SIG-M5 (cell line): ENCODE results near the gene IRF4.

ENCODE experiments used
- DNase-seq: peaks from one replicate; lab custom pipeline; 2025; lab: John Stamatoyannopoulos, UW

IRF4 gene

GRCh38 chr6:381742-382461 is 9.7 kb upstream of the IRF4 start:
- no peak for DNase-seq

DNA sequence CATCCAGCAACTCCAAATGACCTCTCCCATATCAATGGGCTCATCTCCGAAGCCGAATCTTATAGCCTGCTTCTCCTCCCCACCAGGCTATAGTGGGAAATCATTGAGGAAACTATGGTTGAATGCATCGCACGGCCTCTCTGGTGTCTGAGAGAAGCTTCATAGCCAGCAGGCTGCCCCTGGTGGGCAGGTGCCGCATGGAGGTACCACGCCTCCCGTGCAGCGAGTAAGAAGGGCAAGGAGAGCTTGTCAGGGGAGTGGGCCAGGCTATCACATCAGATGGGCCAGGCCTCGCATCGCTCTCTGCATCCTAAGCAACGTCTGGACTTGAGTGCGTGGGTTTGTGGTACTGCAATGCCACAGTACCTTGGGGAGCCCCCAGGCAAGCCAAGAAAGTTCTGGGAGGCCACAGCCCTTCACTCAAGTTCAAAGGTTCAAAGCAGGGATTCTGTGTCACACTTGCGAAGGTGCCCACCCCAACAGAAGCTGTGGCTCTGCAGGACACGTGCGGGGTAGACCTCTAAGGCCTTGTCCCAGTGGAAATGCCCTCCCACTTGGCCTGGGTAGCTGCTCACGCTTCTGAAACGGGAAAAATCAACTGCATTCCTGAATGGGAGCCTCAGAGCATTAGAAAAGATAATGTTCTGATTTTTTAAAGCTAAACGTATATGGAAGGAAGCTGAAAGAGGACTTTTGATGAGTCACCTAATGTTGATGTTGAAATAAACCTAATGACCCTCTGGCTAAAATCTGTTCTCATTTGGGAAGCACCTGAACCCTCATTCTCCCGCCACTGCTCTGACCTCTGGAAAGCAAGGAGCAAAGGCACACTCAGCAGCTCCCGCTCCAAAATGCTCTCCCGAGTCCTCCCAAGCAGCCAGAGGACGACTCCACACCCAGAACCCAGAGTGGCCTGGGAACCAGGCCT is 8.4 kb upstream of the IRF4 start:
- no peak for DNase-seq

DNA sequence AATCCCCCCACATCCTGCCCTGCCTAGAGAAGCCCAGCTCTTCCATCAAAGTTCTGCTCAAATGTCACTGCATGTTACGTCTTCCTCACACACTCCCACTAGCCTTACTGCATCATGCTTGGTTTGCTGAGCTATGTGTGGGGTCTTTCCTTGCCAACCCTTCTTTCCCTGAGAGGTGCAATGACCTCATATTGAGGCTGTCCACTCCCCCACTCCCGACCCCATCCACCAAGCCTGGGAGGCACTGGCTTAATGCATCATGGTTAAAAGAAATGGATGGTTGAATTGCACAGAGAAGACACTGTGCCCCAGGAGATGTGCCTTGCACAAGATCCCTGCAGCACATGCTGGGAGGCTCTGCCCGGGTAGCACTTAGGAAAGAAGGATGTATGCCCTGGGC is 7.7 kb upstream of the IRF4 start:
- DNase-seq, result no peak

DNA sequence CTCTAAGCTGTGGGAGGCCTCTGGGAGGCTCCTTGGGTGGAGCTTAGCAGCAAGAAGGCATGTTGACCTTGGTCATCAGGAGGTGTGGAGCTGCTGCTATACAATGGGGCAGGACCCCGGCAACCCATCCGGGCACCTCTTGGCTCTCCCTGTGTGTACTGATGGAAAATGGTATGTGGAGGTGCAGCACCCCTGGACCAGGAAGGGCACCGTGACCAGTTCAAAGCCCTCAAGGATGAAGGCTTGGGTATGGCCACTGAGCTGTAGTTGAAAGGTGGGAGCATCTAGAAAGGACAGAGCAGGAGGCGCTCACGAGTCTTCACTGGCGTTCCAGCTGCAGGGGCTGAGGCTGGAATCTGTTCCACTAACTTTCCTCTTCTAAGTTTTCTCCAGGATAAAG is 6.7 kb upstream of the IRF4 start:
- DNase-seq, result no peak

- no peak for DNase-seq
These were observed 5.9 kb upstream of the IRF4 start for GRCh38 chr6:385614-386013.

- DNase-seq, result no peak
These were observed 4.8 kb upstream of the IRF4 start for GRCh38 chr6:386688-387266.

- no peak for DNase-seq
These were observed 4.2 kb upstream of the IRF4 start for GRCh38 chr6:387293-387741.

GRCh38 chr6:388202-388903 is 3.2 kb upstream of the IRF4 start:
- DNase-seq, result no peak

DNA sequence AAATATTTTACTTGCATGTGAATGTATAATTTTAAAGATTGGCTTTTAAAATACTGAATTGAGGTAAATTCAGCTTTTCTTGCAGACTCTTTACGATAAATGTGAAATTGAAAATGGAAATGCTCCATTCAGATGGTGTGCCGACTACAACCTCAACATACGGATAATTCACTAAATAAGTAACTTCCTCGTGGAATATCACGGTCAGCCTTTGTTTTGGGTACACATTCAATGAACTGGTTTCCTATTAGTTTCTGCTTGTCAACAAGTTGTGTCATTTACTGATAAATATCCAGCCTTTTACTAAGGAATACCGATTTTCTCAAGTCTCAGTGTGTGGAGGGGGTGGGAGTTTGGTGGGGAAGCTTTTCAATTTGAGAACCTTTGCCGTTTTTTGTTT is 2.4 kb upstream of the IRF4 start:
- no peak for DNase-seq

DNA sequence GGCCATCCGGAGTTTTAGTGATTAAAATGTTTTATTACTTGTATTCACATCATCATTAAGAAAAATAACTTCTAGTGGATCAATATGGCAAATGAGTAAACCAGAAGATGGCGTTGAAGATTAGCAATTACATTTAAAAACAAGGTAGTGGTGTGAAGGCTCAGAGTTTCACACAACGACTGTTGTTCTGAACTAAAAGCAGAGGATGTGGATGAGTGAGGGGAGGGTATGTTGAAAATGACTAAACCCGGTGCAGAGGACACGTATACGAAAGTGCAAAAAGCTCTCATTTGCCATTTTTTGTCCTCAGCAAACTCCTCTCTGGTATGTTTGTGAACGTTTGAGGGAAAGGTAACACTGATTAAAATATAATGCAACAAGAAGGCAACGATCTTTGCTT is 1.9 kb upstream of the IRF4 start:
- no peak for DNase-seq

DNA sequence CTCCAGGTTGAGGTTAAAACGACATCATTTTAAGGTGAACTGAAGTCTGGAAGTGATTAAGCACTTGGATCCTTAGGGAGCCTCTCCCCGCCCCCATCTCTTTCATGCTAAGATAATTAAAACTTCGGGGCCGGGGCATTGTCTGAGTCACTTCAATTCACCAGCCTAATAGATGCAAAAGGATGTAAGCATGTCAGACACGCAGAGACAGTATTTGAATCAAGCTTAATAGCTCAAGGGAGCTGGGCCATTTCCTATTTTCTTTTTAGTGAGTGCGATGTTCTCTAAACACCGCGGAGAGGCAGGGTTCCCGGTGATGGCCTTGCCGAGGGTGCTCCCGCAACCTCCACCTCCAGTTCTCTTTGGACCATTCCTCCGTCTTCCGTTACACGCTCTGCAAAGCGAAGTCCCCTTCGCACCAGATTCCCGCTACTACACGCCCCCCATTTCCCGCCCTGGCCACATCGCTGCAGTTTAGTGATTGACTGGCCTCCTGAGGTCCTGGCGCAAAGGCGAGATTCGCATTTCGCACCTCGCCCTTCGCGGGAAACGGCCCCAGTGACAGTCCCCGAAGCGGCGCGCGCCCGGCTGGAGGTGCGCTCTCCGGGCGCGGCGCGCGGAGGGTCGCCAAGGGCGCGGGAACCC is 516 bp upstream of the IRF4 start:
- DNase-seq, result no peak

GRCh38 chr6:392441-393390 is 1.2 kb downstream of the IRF4 start:
- no peak for DNase-seq

- no peak for DNase-seq
These were observed 2.1 kb downstream of the IRF4 start for GRCh38 chr6:393391-394221.

- no peak for DNase-seq
These were observed 3.2 kb downstream of the IRF4 start for GRCh38 chr6:394641-395289.

GRCh38 chr6:395432-396125 is 4.0 kb downstream of the IRF4 start:
- no peak for DNase-seq

- no peak for DNase-seq
These were observed 4.6 kb downstream of the IRF4 start for GRCh38 chr6:396126-396520.

DNA sequence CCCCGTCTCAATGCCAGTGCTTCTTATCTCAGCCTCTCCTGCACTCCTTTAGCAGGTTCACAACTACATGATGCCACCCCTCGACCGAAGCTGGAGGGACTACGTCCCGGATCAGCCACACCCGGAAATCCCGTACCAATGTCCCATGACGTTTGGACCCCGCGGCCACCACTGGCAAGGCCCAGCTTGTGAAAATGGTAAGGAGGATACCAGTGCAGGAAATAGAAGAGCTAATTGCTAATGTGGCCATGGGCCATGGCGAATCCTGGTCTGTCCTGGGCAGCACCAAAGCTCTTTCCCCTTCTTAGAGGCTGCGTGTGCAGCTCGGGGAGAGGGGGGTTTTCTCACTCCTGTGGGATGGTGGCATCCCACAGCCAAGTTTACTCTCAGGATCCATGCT is 5.5 kb downstream of the IRF4 start:
- no peak for DNase-seq

DNA sequence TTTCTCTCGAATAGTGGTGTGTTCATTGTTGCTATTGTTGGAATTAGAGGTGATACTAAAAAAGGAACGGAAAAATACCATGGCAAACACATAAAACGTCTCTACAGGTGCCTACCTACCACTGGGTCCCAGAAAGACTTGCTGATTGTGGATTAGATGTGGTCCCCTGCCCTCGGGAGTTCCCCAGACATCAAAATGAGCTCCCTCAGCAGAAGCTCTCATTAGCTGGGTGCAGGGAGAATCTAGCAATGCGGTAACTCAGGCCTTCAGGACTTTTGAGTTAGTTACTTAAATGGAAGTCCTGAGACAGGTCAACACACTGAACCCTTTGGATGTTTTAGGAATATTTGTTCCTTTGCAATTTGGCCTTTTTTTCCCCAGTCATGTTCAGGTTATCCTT is 6.1 kb downstream of the IRF4 start:
- DNase-seq, result no peak

- DNase-seq, result no peak
These were observed 6.5 kb downstream of the IRF4 start for GRCh38 chr6:398065-398464.
